ENCODE measurements around the gene ATG9A.

ATG9A gene

DNA sequence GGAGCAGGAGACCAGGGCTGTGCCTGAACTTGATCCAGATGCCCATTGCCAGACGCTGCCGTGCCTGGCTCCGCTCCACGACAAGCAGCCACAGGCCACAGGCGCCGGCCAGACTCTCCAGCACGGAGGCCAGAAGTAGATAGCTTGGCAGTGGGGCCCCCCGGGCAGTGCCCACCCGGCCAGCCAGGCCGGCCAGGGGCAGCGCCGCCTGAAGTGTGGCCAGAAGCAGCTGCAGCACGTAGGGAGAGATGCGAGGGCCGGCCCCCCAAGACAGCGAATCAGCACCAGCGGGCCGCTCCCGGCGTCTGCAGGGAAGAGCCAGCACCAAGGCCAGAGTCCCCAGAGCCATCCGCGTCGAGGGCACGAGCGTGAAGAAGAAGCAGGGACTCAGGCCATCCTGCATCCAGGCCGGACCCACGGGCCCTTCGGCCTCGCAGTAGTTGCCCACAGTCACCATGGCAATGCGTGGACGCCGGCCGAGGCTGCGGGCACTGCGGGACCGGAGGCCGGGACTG is 11.2 kb downstream of the ATG9A start (continued):
- TF ChIP-seq GFI1B (tag by site-specific recombination; IDR thresholded peaks at IDR 0.05) (no peak), KLF1 (tag by site-specific recombination; IDR thresholded peaks at IDR 0.05) (no peak)

GRCh38 chr2:219216535-219216915 is 12.9 kb downstream of the ATG9A start:
- no peaks in the 10 kb centered on the region for H3K4me1 ChIP-seq (ENCODE audit: control insufficient read depth, insufficient read depth, low read length)
- H3K9me3 ChIP-seq (ENCODE audit: control insufficient read depth, insufficient read depth, low read depth, low read length): no peaks in the 10 kb centered on the region
- no peak overlapping the region for H3K4me3 ChIP-seq (ENCODE audit: low read depth, low read length)
- peaks cover 10 to 73% of the 10 kb centered on the region in 2 experiments; a peak in 2 of 3 replicates for H3K36me3 ChIP-seq (ENCODE audit: control insufficient read depth in 2 of 2, insufficient read depth in 1 of 2, low read length in 2 of 2)
- no peak overlapping the region for H3K27ac ChIP-seq (ENCODE audit: extremely low read depth, low read depth, low read length)
- no peak for TF ChIP-seq ZNF311 (tag by site-specific recombination; IDR thresholded peaks at IDR 0.05; ENCODE audit: borderline replicate concordance)
- TF ChIP-seq IKZF3 (tag by site-specific recombination; IDR thresholded peaks at IDR 0.05): no peak
- TF ChIP-seq ZNF549 (tag by site-specific recombination; IDR thresholded peaks at IDR 0.05): no peak
- TF ChIP-seq ZSCAN23 (tag by site-specific recombination; IDR thresholded peaks at IDR 0.05): no peak
- TF ChIP-seq ZNF292 (tag by site-specific recombination; IDR thresholded peaks at IDR 0.05; ENCODE audit: borderline replicate concordance, low read depth): no peak
- TF ChIP-seq ZSCAN4 (tag by site-specific recombination; IDR thresholded peaks at IDR 0.05): no peak
- no peak for TF ChIP-seq ZBTB7A (tag by site-specific recombination; IDR thresholded peaks at IDR 0.05; ENCODE audit: low read depth)
- TF ChIP-seq ZBTB11 (tag by site-specific recombination; conservative IDR thresholded peaks at IDR 0.05; ENCODE audit: low read depth): no peak
- no peak for TF ChIP-seq SP7 (tag by site-specific recombination; IDR thresholded peaks at IDR 0.05)
- CTCF ChIA-PET: interaction anchor here (0.6 to 2.5 kb wide), 6 partner anchors 10 to 309 kb away, joined by 3 to 13 read pairs (median 4); no protein-coding TSS in a partner anchor
- POLR2A ChIA-PET: interaction anchor here (1.2 to 6.2 kb wide), 3 partner anchors 10 to 29 kb away, joined by 3 to 42 read pairs (median 5); partner anchors contain the start of genes ANKZF1, ATG9A, GLB1L and STK16

DNA sequence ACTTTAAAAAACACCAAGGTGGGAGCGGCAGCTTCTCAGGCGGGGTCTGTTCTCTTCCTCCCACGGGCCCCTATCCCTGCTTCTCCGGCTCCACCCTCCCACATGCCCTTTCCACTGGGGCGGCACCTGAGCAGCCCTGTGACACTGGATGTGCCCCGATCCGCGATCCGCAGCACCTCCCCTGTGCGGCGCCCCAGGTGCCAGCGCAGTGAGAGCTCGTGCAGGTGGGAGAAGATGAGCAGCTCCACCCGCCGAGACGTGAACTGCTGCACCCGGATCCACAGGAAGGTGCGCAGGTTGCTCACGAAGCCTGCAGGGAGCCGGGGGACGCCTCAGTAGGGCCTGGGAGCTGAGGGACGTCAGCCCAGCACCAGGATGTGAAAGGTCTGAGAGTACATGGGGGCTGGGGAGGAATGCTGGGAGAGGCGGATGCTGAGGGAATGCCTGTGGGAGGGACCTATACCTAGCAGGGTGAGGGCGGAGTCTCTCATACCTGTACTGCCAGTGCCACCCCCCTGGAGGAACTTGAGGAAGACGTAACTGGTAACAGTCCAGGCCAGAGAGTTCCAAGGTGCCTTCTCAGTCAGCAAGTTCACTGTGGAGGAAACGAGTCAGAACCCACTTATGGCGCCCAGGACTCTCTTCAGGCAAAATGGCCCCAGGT is 13.4 kb downstream of the ATG9A start:
- no peak overlapping the region for H3K4me3 ChIP-seq (ENCODE audit: low read depth, low read length)
- no peak overlapping the region for H3K27ac ChIP-seq (ENCODE audit: extremely low read depth, low read depth, low read length)
- peaks cover 15 to 72% of the 10 kb centered on the region in 2 experiments; a peak in 2 of 3 replicates for H3K36me3 ChIP-seq (ENCODE audit: control insufficient read depth in 2 of 2, insufficient read depth in 1 of 2, low read length in 2 of 2)
- ChIA-PET CTCF (interaction anchor here (0.6 to 2.5 kb wide), 5 partner anchors 11 to 308 kb away, joined by 3 to 13 read pairs (median 5); no protein-coding TSS in a partner anchor), POLR2A (interaction anchor here (1.2 to 6.2 kb wide), 3 partner anchors 10 to 29 kb away, joined by 3 to 42 read pairs (median 5); partner anchors contain the start of genes ANKZF1, ATG9A, GLB1L and STK16)
- no peaks in the 10 kb centered on the region for H3K9me3 ChIP-seq (ENCODE audit: control insufficient read depth, insufficient read depth, low read depth, low read length)
- no peaks in the 10 kb centered on the region for H3K4me1 ChIP-seq (ENCODE audit: control insufficient read depth, insufficient read depth, low read length)
- no peak for TF ChIP-seq ZNF221 (tag by site-specific recombination; IDR thresholded peaks at IDR 0.05; ENCODE audit: borderline replicate concordance)
- TF ChIP-seq EGR2 (tag by site-specific recombination; IDR thresholded peaks at IDR 0.05; ENCODE audit: low read depth): no peak
- TF ChIP-seq SP3 (tag by site-specific recombination; IDR thresholded peaks at IDR 0.05): no peak
- TF ChIP-seq ZNF530 (tag by site-specific recombination; IDR thresholded peaks at IDR 0.05; ENCODE audit: low read depth): no peak
- TF ChIP-seq, protein P1, sequence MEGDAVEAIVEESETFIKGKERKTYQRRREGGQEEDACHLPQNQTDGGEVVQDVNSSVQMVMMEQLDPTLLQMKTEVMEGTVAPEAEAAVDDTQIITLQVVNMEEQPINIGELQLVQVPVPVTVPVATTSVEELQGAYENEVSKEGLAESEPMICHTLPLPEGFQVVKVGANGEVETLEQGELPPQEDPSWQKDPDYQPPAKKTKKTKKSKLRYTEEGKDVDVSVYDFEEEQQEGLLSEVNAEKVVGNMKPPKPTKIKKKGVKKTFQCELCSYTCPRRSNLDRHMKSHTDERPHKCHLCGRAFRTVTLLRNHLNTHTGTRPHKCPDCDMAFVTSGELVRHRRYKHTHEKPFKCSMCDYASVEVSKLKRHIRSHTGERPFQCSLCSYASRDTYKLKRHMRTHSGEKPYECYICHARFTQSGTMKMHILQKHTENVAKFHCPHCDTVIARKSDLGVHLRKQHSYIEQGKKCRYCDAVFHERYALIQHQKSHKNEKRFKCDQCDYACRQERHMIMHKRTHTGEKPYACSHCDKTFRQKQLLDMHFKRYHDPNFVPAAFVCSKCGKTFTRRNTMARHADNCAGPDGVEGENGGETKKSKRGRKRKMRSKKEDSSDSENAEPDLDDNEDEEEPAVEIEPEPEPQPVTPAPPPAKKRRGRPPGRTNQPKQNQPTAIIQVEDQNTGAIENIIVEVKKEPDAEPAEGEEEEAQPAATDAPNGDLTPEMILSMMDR (tag by site-specific recombination; IDR thresholded peaks at IDR 0.05): no peak
- no peak for TF ChIP-seq ZNF175 (tag by site-specific recombination; IDR thresholded peaks at IDR 0.05)
- no peak for TF ChIP-seq ZNF274 (IDR thresholded peaks at IDR 0.05; ENCODE audit: low read length)
- TF ChIP-seq ZNF274 (tag by site-specific recombination; IDR thresholded peaks at IDR 0.05; ENCODE audit: borderline replicate concordance): no peak
- no peak for TF ChIP-seq ZNF747 (tag by site-specific recombination; IDR thresholded peaks at IDR 0.05)
- TF ChIP-seq, protein P2, sequence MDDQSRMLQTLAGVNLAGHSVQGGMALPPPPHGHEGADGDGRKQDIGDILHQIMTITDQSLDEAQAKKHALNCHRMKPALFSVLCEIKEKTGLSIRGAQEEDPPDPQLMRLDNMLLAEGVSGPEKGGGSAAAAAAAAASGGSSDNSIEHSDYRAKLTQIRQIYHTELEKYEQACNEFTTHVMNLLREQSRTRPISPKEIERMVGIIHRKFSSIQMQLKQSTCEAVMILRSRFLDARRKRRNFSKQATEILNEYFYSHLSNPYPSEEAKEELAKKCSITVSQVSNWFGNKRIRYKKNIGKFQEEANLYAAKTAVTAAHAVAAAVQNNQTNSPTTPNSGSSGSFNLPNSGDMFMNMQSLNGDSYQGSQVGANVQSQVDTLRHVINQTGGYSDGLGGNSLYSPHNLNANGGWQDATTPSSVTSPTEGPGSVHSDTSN (CRISPR knock-in tag; IDR thresholded peaks at IDR 0.05): no peak
- TF ChIP-seq OVOL3 (tag by site-specific recombination; IDR thresholded peaks at IDR 0.05): no peak
- TF ChIP-seq KLF17 (tag by site-specific recombination; IDR thresholded peaks at IDR 0.05): no peak

Data from HEK293 (cell line).